NCI-H2029 (cell line): ENCODE data around the gene SLAIN2.
"Not testable (repeated sequence)": the region's sequence is repeated elsewhere in the genome, so short reads cannot be mapped to it uniquely, and the experiment has no call there.

Source experiments
- DNase-seq: peaks from one replicate; lab custom pipeline; 2025; lab: John Stamatoyannopoulos, UW

SLAIN2 gene

GRCh38 chr4:48340965-48341775 is at the start of gene SLAIN2:
TSS of gene SLAIN2 (plus strand) at chr4:48341529. CDS start at chr4:48341740, 211 bp downstream.
- peak; percentile 96 for DNase-seq

- DNase-seq = not testable (repeated sequence)
Observed at GRCh38 chr4:48292218-48292790, 49.0 kb upstream of the SLAIN2 start.

- no peak for DNase-seq
Observed at GRCh38 chr4:48295116-48295515, 46.2 kb upstream of the SLAIN2 start.

- no peak for DNase-seq
Observed at GRCh38 chr4:48296365-48296764, 45.0 kb upstream of the SLAIN2 start.

GRCh38 chr4:48297256-48297846 is 44.0 kb upstream of the SLAIN2 start:
- no peak for DNase-seq

- DNase-seq = no peak
Observed at GRCh38 chr4:48299560-48299959, 41.8 kb upstream of the SLAIN2 start.

- no peak for DNase-seq
Observed at GRCh38 chr4:48300004-48300403, 41.3 kb upstream of the SLAIN2 start.

- no peak for DNase-seq
Observed at GRCh38 chr4:48305508-48305907, 35.8 kb upstream of the SLAIN2 start.

GRCh38 chr4:48307528-48307927 is 33.8 kb upstream of the SLAIN2 start:
- no peak for DNase-seq

GRCh38 chr4:48308901-48309300 is 32.4 kb upstream of the SLAIN2 start:
- DNase-seq = no peak

- no peak for DNase-seq
Observed at GRCh38 chr4:48311896-48312295, 29.4 kb upstream of the SLAIN2 start.

GRCh38 chr4:48314746-48315145 is 26.6 kb upstream of the SLAIN2 start:
- DNase-seq = not testable (repeated sequence)

- peak; percentile 21 for DNase-seq
Observed at GRCh38 chr4:48315728-48316630, 25.4 kb upstream of the SLAIN2 start.

GRCh38 chr4:48321312-48321711 is 20.0 kb upstream of the SLAIN2 start:
- no peak for DNase-seq

- no peak for DNase-seq
Observed at GRCh38 chr4:48322063-48322462, 19.3 kb upstream of the SLAIN2 start.

GRCh38 chr4:48324281-48324680 is 17.0 kb upstream of the SLAIN2 start:
- no peak for DNase-seq

- no peak for DNase-seq
Observed at GRCh38 chr4:48329193-48329592, 12.1 kb upstream of the SLAIN2 start.

- DNase-seq = no peak
Observed at GRCh38 chr4:48329976-48330375, 11.4 kb upstream of the SLAIN2 start.

- no peak for DNase-seq
Observed at GRCh38 chr4:48331577-48332330, 9.6 kb upstream of the SLAIN2 start.

GRCh38 chr4:48332661-48333060 is 8.7 kb upstream of the SLAIN2 start:
- no peak for DNase-seq

GRCh38 chr4:48333587-48333986 is 7.7 kb upstream of the SLAIN2 start:
- DNase-seq = no peak
